ENCODE data around the gene PDZRN3.

GRCh38 chr3:73616056-73616455 lies 8.7 kb downstream of the PDZRN3 start:
- TF ChIP-seq, protein P1, sequence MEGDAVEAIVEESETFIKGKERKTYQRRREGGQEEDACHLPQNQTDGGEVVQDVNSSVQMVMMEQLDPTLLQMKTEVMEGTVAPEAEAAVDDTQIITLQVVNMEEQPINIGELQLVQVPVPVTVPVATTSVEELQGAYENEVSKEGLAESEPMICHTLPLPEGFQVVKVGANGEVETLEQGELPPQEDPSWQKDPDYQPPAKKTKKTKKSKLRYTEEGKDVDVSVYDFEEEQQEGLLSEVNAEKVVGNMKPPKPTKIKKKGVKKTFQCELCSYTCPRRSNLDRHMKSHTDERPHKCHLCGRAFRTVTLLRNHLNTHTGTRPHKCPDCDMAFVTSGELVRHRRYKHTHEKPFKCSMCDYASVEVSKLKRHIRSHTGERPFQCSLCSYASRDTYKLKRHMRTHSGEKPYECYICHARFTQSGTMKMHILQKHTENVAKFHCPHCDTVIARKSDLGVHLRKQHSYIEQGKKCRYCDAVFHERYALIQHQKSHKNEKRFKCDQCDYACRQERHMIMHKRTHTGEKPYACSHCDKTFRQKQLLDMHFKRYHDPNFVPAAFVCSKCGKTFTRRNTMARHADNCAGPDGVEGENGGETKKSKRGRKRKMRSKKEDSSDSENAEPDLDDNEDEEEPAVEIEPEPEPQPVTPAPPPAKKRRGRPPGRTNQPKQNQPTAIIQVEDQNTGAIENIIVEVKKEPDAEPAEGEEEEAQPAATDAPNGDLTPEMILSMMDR (IDR thresholded peaks at IDR 0.05) = no peak
- TF ChIP-seq POLR2A (IDR thresholded peaks at IDR 0.05) = no peak

All from heart left ventricle (tissue), 13 donors.